ENCODE data around the gene IZUMO4.

DNA sequence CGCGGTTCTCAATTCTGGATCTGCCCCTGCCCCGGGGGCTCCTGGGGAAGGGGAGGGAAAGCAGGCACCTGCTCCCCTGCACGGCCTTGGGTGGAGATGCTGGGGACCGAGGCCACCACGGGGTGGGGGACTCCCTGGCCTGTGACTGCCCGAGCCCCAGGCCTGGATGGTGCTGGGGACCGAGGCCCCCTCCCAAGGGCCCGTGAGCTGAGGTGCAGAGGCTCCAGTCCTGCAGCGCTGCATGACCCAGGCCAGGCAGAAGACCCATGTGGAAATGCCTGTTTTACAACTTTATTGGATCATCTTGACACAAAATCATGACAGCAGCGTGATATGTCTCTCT is 4.0 kb downstream of the IZUMO4 start:
- TF ChIP-seq, protein P1, sequence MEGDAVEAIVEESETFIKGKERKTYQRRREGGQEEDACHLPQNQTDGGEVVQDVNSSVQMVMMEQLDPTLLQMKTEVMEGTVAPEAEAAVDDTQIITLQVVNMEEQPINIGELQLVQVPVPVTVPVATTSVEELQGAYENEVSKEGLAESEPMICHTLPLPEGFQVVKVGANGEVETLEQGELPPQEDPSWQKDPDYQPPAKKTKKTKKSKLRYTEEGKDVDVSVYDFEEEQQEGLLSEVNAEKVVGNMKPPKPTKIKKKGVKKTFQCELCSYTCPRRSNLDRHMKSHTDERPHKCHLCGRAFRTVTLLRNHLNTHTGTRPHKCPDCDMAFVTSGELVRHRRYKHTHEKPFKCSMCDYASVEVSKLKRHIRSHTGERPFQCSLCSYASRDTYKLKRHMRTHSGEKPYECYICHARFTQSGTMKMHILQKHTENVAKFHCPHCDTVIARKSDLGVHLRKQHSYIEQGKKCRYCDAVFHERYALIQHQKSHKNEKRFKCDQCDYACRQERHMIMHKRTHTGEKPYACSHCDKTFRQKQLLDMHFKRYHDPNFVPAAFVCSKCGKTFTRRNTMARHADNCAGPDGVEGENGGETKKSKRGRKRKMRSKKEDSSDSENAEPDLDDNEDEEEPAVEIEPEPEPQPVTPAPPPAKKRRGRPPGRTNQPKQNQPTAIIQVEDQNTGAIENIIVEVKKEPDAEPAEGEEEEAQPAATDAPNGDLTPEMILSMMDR (conservative IDR thresholded peaks at IDR 0.05; ENCODE audit: low read length): no peak
- no peak for TF ChIP-seq EZH2phosphoT487 (IDR thresholded peaks at IDR 0.05; ENCODE audit: borderline replicate concordance)

Measured in Loucy (cell line).